Measurements from ENCODE around the gene CHIT1. TPM values are rescaled to one million over a fixed set of nuclear protein-coding genes. Genes with fewer than 3 reads are reported as not detected.
A peak's percentile ranks its signal among the peaks of the same experiment; 100 is the strongest.

Gene CHIT1
- total and polyA plus RNA-seq, 2 of the 13 experiments (the other 11 are each of a cell fraction or from before 2014, with no cell fraction given) = not detected

DNA sequence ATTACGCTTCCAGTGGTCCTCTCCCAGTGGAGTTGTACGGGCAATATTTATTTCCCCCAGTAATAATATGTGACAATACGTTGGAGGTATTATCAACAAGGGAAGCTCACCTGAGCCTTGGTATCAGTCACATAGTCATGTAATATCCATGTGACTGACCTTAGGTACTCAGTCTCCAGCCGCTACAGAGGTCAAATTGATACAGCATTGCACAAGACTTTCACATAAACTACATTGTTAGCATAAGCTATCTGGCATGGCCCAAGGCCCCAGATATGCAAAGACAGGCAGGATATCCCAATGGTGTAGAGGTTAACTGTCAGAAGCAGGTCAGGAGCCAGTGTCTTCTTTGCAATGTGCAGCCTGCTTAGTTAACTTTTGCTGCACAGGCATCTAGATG is 15.3 kb upstream of the CHIT1 start (continued):
- TF ChIP-seq ZNF772 (CRISPR knock-in tag; IDR thresholded peaks at IDR 0.05) = no peak
- TF ChIP-seq ZNF331 (CRISPR knock-in tag; IDR thresholded peaks at IDR 0.05) = 0 out of 2 replicates have a peak, but pooled peaks have one; percentile 34
- no peak for TF ChIP-seq PAF1 (CRISPR knock-in tag; IDR thresholded peaks at IDR 0.05)
- TF ChIP-seq, protein P1, sequence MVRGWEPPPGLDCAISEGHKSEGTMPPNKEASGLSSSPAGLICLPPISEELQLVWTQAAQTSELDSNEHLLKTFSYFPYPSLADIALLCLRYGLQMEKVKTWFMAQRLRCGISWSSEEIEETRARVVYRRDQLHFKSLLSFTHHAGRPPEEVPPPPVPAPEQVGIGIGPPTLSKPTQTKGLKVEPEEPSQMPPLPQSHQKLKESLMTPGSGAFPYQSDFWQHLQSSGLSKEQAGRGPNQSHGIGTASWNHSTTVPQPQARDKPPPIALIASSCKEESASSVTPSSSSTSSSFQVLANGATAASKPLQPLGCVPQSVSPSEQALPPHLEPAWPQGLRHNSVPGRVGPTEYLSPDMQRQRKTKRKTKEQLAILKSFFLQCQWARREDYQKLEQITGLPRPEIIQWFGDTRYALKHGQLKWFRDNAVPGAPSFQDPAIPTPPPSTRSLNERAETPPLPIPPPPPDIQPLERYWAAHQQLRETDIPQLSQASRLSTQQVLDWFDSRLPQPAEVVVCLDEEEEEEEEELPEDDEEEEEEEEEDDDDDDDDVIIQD (CRISPR knock-in tag; IDR thresholded peaks at IDR 0.05; ENCODE audit: low read depth) = no peak
- TF ChIP-seq, protein P2, sequence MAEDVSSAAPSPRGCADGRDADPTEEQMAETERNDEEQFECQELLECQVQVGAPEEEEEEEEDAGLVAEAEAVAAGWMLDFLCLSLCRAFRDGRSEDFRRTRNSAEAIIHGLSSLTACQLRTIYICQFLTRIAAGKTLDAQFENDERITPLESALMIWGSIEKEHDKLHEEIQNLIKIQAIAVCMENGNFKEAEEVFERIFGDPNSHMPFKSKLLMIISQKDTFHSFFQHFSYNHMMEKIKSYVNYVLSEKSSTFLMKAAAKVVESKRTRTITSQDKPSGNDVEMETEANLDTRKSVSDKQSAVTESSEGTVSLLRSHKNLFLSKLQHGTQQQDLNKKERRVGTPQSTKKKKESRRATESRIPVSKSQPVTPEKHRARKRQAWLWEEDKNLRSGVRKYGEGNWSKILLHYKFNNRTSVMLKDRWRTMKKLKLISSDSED (CRISPR knock-in tag; IDR thresholded peaks at IDR 0.05) = no peak
- TF ChIP-seq MED1 (CRISPR knock-in tag; IDR thresholded peaks at IDR 0.05) = 0 out of 2 replicates have a peak, but pooled peaks have one; percentile 24
- no peak for TF ChIP-seq HOXA7 (CRISPR knock-in tag; IDR thresholded peaks at IDR 0.05)
- no peak for TF ChIP-seq ZNF234 (CRISPR knock-in tag; conservative IDR thresholded peaks at IDR 0.05)
- TF ChIP-seq CCAR2 (optimal IDR thresholded peaks at IDR 0.05; ENCODE audit: low read depth, low read length) = no peak
- TF ChIP-seq TAF15 (IDR thresholded peaks at IDR 0.05; ENCODE audit: low read depth, low read length, poor library complexity, severe bottlenecking) = no peak
- TF ChIP-seq NCOA5 (CRISPR knock-in tag; IDR thresholded peaks at IDR 0.05) = no peak
- no peak for TF ChIP-seq ZNF678 (CRISPR knock-in tag; IDR thresholded peaks at IDR 0.05)
- TF ChIP-seq HOXA3 (CRISPR knock-in tag; IDR thresholded peaks at IDR 0.05) = peak; percentile 27; the same call in 1 of the 2 replicates
- no peak for TF ChIP-seq U2AF1 (optimal IDR thresholded peaks at IDR 0.05; ENCODE audit: low read depth, low read length)
- TF ChIP-seq ZFYVE20 (CRISPR knock-in tag; IDR thresholded peaks at IDR 0.05; ENCODE audit: borderline replicate concordance, low read depth) = no peak
- TF ChIP-seq ZNF530 (CRISPR knock-in tag; IDR thresholded peaks at IDR 0.05; ENCODE audit: low read depth) = no peak
- TF ChIP-seq EEA1 (CRISPR knock-in tag; IDR thresholded peaks at IDR 0.05; ENCODE audit: borderline replicate concordance) = no peak
- TF ChIP-seq, protein P3, sequence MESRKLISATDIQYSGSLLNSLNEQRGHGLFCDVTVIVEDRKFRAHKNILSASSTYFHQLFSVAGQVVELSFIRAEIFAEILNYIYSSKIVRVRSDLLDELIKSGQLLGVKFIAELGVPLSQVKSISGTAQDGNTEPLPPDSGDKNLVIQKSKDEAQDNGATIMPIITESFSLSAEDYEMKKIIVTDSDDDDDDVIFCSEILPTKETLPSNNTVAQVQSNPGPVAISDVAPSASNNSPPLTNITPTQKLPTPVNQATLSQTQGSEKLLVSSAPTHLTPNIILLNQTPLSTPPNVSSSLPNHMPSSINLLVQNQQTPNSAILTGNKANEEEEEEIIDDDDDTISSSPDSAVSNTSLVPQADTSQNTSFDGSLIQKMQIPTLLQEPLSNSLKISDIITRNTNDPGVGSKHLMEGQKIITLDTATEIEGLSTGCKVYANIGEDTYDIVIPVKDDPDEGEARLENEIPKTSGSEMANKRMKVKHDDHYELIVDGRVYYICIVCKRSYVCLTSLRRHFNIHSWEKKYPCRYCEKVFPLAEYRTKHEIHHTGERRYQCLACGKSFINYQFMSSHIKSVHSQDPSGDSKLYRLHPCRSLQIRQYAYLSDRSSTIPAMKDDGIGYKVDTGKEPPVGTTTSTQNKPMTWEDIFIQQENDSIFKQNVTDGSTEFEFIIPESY (CRISPR knock-in tag; IDR thresholded peaks at IDR 0.05) = no peak
- TF ChIP-seq, protein P4, sequence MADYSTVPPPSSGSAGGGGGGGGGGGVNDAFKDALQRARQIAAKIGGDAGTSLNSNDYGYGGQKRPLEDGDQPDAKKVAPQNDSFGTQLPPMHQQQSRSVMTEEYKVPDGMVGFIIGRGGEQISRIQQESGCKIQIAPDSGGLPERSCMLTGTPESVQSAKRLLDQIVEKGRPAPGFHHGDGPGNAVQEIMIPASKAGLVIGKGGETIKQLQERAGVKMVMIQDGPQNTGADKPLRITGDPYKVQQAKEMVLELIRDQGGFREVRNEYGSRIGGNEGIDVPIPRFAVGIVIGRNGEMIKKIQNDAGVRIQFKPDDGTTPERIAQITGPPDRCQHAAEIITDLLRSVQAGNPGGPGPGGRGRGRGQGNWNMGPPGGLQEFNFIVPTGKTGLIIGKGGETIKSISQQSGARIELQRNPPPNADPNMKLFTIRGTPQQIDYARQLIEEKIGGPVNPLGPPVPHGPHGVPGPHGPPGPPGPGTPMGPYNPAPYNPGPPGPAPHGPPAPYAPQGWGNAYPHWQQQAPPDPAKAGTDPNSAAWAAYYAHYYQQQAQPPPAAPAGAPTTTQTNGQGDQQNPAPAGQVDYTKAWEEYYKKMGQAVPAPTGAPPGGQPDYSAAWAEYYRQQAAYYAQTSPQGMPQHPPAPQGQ (CRISPR knock-in tag; IDR thresholded peaks at IDR 0.05; ENCODE audit: borderline replicate concordance) = no peak
- TF ChIP-seq ZNF432 (CRISPR knock-in tag; IDR thresholded peaks at IDR 0.05; ENCODE audit: borderline replicate concordance) = no peak
- TF ChIP-seq PRMT3 (CRISPR knock-in tag; IDR thresholded peaks at IDR 0.05; ENCODE audit: borderline replicate concordance, low read depth) = no peak
- TF ChIP-seq THYN1 (CRISPR knock-in tag; IDR thresholded peaks at IDR 0.05; ENCODE audit: borderline replicate concordance, low read depth) = no peak
- TF ChIP-seq ZSCAN22 (CRISPR knock-in tag; IDR thresholded peaks at IDR 0.05) = no peak
- peak; percentile 48 for TF ChIP-seq SOX5 (CRISPR knock-in tag; IDR thresholded peaks at IDR 0.05; ENCODE audit: borderline replicate concordance)
- TF ChIP-seq GABPB1 (CRISPR knock-in tag; IDR thresholded peaks at IDR 0.05) = no peak

All from HepG2 (cell line).